Measurements from ENCODE around the gene ANKS1A. TPM values are rescaled to one million over a fixed set of nuclear protein-coding genes. Genes with fewer than 3 reads are reported as not detected.
A peak's percentile ranks its signal among the peaks of the same experiment; 100 is the strongest.

The ANKS1A gene
- polyA plus RNA-seq, 3 donors: 1.7 to 8.0 (median 3.1) TPM

DNA sequence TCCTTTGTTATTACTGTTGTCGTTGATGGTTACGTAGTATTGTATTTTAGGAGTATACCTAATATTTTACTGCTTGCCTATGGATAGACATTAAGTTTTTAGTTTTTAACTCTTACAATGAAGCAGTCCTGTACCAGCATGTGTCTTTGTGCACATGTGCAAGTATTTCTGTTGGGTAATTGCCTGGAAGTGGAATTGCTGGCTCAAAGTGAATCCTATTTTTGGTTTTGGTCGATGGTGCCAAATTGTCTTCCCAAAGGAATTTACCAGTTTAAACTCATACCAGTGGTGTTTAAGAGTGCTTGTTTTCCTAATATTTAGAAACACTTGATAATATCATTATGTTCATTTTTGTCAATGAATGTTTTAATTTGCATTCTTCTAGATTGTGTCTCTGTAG lies 75.5 kb downstream of the ANKS1A start:
- H3K36me3 Mint-ChIP-seq: peaks cover 12 to 19% of the 10 kb centered on the region in 2 donors
- peaks cover 57% of the 10 kb centered on the region for H4K20me1 ChIP-seq (ENCODE audit: insufficient read depth, low read length)
- peaks cover 3 to 30% of the 10 kb centered on the region in 2 donors for H3K36me3 ChIP-seq (replicated peaks in 1 of 2; ENCODE audit: control insufficient read depth in 1 of 2, insufficient read depth in 2 of 2, low read length in 2 of 2)
- H3K4me2 ChIP-seq (replicated peaks; ENCODE audit: extremely low read depth, low read length, poor library complexity, severe bottlenecking): no peak overlapping the region
- intact Hi-C loops (cut with micrococcal nuclease): no loop called here
- no peaks in the 10 kb centered on the region for H3K9me3 ChIP-seq (replicated peaks in 1 of 2; ENCODE audit: control insufficient read depth in 1 of 2, insufficient read depth in 1 of 2, low read length in 2 of 2)
- DNase-seq: no peak
- no CpG with 5 or more reads among the region's 3 CpGs for WGBS (ENCODE audit: insufficient coverage)
- no peak overlapping the region for H3K27ac ChIP-seq (ENCODE audit: low read depth in 1 of 2, low read length in 2 of 2)
- H3K79me2 ChIP-seq (ENCODE audit: insufficient read depth, low read length): peaks cover 30% of the 10 kb centered on the region
- peaks cover 11% of the 10 kb centered on the region for H3K4me1 Mint-ChIP-seq
- no peak overlapping the region for H3K4me3 Mint-ChIP-seq
- no peak overlapping the region for H3K27ac Mint-ChIP-seq
- no peak overlapping the region for H2AFZ ChIP-seq (ENCODE audit: insufficient read depth, low read depth, low read length, poor library complexity, severe bottlenecking)
- no peaks in the 10 kb centered on the region for H3K4me1 ChIP-seq (ENCODE audit: control insufficient read depth in 1 of 2, insufficient read depth in 2 of 2, low read length in 2 of 2)
- no peaks in the 10 kb centered on the region for H3K27me3 ChIP-seq (ENCODE audit: control insufficient read depth in 2 of 2, insufficient read depth in 2 of 2, low read length in 2 of 2)
- no peaks in the 10 kb centered on the region for H3K9me3 Mint-ChIP-seq
- TF ChIP-seq, protein P1, sequence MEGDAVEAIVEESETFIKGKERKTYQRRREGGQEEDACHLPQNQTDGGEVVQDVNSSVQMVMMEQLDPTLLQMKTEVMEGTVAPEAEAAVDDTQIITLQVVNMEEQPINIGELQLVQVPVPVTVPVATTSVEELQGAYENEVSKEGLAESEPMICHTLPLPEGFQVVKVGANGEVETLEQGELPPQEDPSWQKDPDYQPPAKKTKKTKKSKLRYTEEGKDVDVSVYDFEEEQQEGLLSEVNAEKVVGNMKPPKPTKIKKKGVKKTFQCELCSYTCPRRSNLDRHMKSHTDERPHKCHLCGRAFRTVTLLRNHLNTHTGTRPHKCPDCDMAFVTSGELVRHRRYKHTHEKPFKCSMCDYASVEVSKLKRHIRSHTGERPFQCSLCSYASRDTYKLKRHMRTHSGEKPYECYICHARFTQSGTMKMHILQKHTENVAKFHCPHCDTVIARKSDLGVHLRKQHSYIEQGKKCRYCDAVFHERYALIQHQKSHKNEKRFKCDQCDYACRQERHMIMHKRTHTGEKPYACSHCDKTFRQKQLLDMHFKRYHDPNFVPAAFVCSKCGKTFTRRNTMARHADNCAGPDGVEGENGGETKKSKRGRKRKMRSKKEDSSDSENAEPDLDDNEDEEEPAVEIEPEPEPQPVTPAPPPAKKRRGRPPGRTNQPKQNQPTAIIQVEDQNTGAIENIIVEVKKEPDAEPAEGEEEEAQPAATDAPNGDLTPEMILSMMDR (IDR thresholded peaks at IDR 0.05): no peak
- H3K9ac ChIP-seq (ENCODE audit: insufficient read depth, low read length, poor library complexity, severe bottlenecking): no peak overlapping the region
- H3K27me3 Mint-ChIP-seq (ENCODE audit: low read depth in 3 of 3): no peaks in the 10 kb centered on the region
- H3K4me3 ChIP-seq (replicated peaks in 1 of 3; ENCODE audit: low read depth in 2 of 3, low read length in 3 of 3): no peak overlapping the region

DNA sequence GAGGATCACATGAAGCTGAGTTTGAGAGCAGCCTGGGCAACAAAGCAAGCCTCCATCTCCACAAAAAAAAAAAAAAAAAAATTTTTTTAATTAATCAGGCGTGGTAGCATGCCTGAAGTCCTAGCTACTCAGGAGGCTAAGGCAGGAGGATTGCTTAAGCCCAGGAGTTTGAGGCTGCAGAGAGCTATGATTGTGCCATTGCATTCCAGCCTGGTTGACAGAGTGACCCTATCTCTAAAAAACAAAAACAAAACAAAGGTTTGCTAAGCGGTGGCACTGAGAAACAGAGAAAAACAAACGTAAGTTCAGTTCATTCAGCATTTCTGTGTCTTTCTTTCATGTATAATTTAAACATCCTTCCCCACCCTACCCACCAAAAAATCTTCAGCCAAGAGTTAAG lies 78.4 kb downstream of the ANKS1A start:
- Mint-ChIP-seq H3K36me3 (peaks cover 41 to 46% of the 10 kb centered on the region in 2 donors), H3K27me3 (ENCODE audit: low read depth in 3 of 3) (no peaks in the 10 kb centered on the region), H3K4me3 (no peak overlapping the region), H3K9me3 (no peaks in the 10 kb centered on the region), H3K27ac (peak overlapping the region in 1 of 7 donors; percentile 6), H3K4me1 (no peaks in the 10 kb centered on the region)
- Histone ChIP-seq H3K4me2 (replicated peaks; ENCODE audit: extremely low read depth, low read length, poor library complexity, severe bottlenecking) (no peak overlapping the region), H3K9me3 (replicated peaks in 1 of 2; ENCODE audit: control insufficient read depth in 1 of 2, insufficient read depth in 1 of 2, low read length in 2 of 2) (no peaks in the 10 kb centered on the region), H3K79me2 (ENCODE audit: insufficient read depth, low read length) (peaks cover 26% of the 10 kb centered on the region), H3K27ac (ENCODE audit: low read depth in 1 of 2, low read length in 2 of 2) (no peak overlapping the region), H3K9ac (ENCODE audit: insufficient read depth, low read length, poor library complexity, severe bottlenecking) (no peak overlapping the region), H3K4me1 (ENCODE audit: control insufficient read depth in 1 of 2, insufficient read depth in 2 of 2, low read length in 2 of 2) (no peaks in the 10 kb centered on the region), H3K36me3 (replicated peaks in 1 of 2; ENCODE audit: control insufficient read depth in 1 of 2, insufficient read depth in 2 of 2, low read length in 2 of 2) (peaks cover 29 to 51% of the 10 kb centered on the region in 2 donors), H3K4me3 (replicated peaks in 1 of 3; ENCODE audit: low read depth in 2 of 3, low read length in 3 of 3) (no peak overlapping the region), H4K20me1 (ENCODE audit: insufficient read depth, low read length) (peaks cover 35% of the 10 kb centered on the region), H2AFZ (ENCODE audit: insufficient read depth, low read depth, low read length, poor library complexity, severe bottlenecking) (no peak overlapping the region), H3K27me3 (ENCODE audit: control insufficient read depth in 2 of 2, insufficient read depth in 2 of 2, low read length in 2 of 2) (no peaks in the 10 kb centered on the region)
- TF ChIP-seq, protein P1 (IDR thresholded peaks at IDR 0.05): no peak
- intact Hi-C loops (cut with micrococcal nuclease): no loop called here
- no peak for DNase-seq
- 100% methylated on average over 2 of the region's 3 CpGs for WGBS (ENCODE audit: insufficient coverage)

Measured in CD14-positive monocyte (primary cell).